ENCODE data around the gene XPO1.

GRCh38 chr2:61493523-61493942 is 44.6 kb downstream of the XPO1 start:
- TF ChIP-seq POLR2A (IDR thresholded peaks at IDR 0.05): no peak
- no peak for TF ChIP-seq CTCF (IDR thresholded peaks at IDR 0.05)
